ENCODE results near the gene GLOD5. TPM values are rescaled to one million over a fixed set of nuclear protein-coding genes. Genes with fewer than 3 reads are reported as not detected.
A peak's percentile ranks its signal among the peaks of the same experiment; 100 is the strongest.

GLOD5 gene
- total RNA-seq, 1 donor from 2014 or later, result not detected

- Mint-ChIP-seq H3K4me1 (no peaks in the 10 kb centered on the region), H3K27ac (ENCODE audit: unreplicated experiment) (no peak overlapping the region), H3K4me3 (no peak overlapping the region), H3K36me3 (ENCODE audit: low read depth) (no peaks in the 10 kb centered on the region), H3K9me3 (no peaks in the 10 kb centered on the region), H3K27me3 (ENCODE audit: low read depth) (no peaks in the 10 kb centered on the region)
- DNase-seq (ENCODE audit: low read depth, low spot score), result no peak
- TF ChIP-seq CTCF (conservative IDR thresholded peaks at IDR 0.05), result no peak
Measured at GRCh38 chrX:48728653-48729052, 32.9 kb upstream of the GLOD5 start.

- Mint-ChIP-seq H3K4me1 (peaks cover 21% of the 10 kb centered on the region), H3K36me3 (ENCODE audit: low read depth) (no peaks in the 10 kb centered on the region), H3K27ac (ENCODE audit: unreplicated experiment) (no peak overlapping the region), H3K4me3 (peak overlapping the region; percentile 20), H3K9me3 (peaks cover 3% of the 10 kb centered on the region), H3K27me3 (ENCODE audit: low read depth) (no peaks in the 10 kb centered on the region)
- TF ChIP-seq CTCF (conservative IDR thresholded peaks at IDR 0.05), result no peak
- no peak for DNase-seq (ENCODE audit: low read depth, low spot score)
Measured at GRCh38 chrX:48736303-48736702, 25.2 kb upstream of the GLOD5 start.

- Mint-ChIP-seq H3K9me3 (peaks cover 6% of the 10 kb centered on the region), H3K4me3 (peak overlapping the region; percentile 91), H3K27ac (ENCODE audit: unreplicated experiment) (no peak overlapping the region), H3K36me3 (ENCODE audit: low read depth) (no peaks in the 10 kb centered on the region), H3K4me1 (peaks cover 21% of the 10 kb centered on the region), H3K27me3 (ENCODE audit: low read depth) (no peaks in the 10 kb centered on the region)
- no peak for DNase-seq (ENCODE audit: low read depth, low spot score)
- TF ChIP-seq CTCF (conservative IDR thresholded peaks at IDR 0.05), result no peak
Measured at GRCh38 chrX:48736878-48737212, 24.7 kb upstream of the GLOD5 start.

- peak; percentile 67 for DNase-seq (ENCODE audit: low read depth, low spot score)
- peak overlapping the region; percentile 97 for H3K27ac Mint-ChIP-seq (ENCODE audit: unreplicated experiment)
- H3K4me3 Mint-ChIP-seq, result peak overlapping the region; percentile 91
- TF ChIP-seq CTCF (conservative IDR thresholded peaks at IDR 0.05), result no peak
- no peaks in the 10 kb centered on the region for H3K27me3 Mint-ChIP-seq (ENCODE audit: low read depth)
- H3K4me1 Mint-ChIP-seq, result peaks cover 21% of the 10 kb centered on the region
- no peaks in the 10 kb centered on the region for H3K36me3 Mint-ChIP-seq (ENCODE audit: low read depth)
- peaks cover 6% of the 10 kb centered on the region for H3K9me3 Mint-ChIP-seq
Measured at GRCh38 chrX:48737213-48737938, 24.2 kb upstream of the GLOD5 start.

GRCh38 chrX:48737940-48738339 is 23.6 kb upstream of the GLOD5 start:
- Mint-ChIP-seq H3K27ac (ENCODE audit: unreplicated experiment) (peak overlapping the region; percentile 97), H3K9me3 (peaks cover 6% of the 10 kb centered on the region), H3K36me3 (ENCODE audit: low read depth) (no peaks in the 10 kb centered on the region), H3K27me3 (ENCODE audit: low read depth) (no peaks in the 10 kb centered on the region), H3K4me3 (peak overlapping the region; percentile 91), H3K4me1 (peaks cover 21% of the 10 kb centered on the region)
- no peak for DNase-seq (ENCODE audit: low read depth, low spot score)
- no peak for TF ChIP-seq CTCF (conservative IDR thresholded peaks at IDR 0.05)

Measured in neural crest cell (in vitro differentiated cells).